GM12878 (cell line): ENCODE results near the gene DHRS12. TPM values are rescaled to one million over a fixed set of nuclear protein-coding genes. Genes with fewer than 3 reads are reported as not detected.

Source experiments
- ATF2 ChIP-seq: IDR thresholded peaks from 2 replicates; pipeline ENCODE4 v1.6.1; 2012; ENCODE audit warnings: low read length, inconsistent platforms
- CEBPZ ChIP-seq: fragments of 150-350 bp; IDR thresholded peaks from 2 replicates; pipeline ENCODE4 v1.6.1; 2016; ENCODE audit warnings: low read depth, low read length
- GABPA ChIP-seq: IDR thresholded peaks from 2 replicates; pipeline ENCODE4 v1.6.1; 2014; ENCODE audit warnings: antibody characterized with exemption, low read depth, mild to moderate bottlenecking, inconsistent platforms
- MLLT1 ChIP-seq: fragments of 450-650 bp; IDR thresholded peaks from 2 replicates; pipeline ENCODE4 v1.6.1; 2016; ENCODE audit warnings: mild to moderate bottlenecking
- MYC ChIP-seq: IDR thresholded peaks from 2 replicates; pipeline ENCODE4 v1.6.1; 2011; ENCODE audit warnings: mild to moderate bottlenecking, low read length, moderate library complexity, inconsistent platforms; ENCODE audit not compliant: insufficient read depth, insufficient replicate concordance, insufficient read length, severe bottlenecking
- NBN ChIP-seq: fragments of 450-650 bp; IDR thresholded peaks from 2 replicates; pipeline ENCODE4 v1.6.1; 2016
- NFYA ChIP-seq: IDR thresholded peaks from 2 replicates; pipeline ENCODE4 v1.6.1; 2011; ENCODE audit warnings: low read depth, mild to moderate bottlenecking, low read length, improper control_type of control experiment, borderline replicate concordance
- NR2C2 ChIP-seq: IDR thresholded peaks from 2 replicates; pipeline ENCODE4 v1.6.1; 2011; ENCODE audit warnings: borderline replicate concordance, low read depth; ENCODE audit not compliant: control insufficient read depth, insufficient read length
- PKNOX1 ChIP-seq: fragments of 450-650 bp; IDR thresholded peaks from 2 replicates; pipeline ENCODE4 v1.6.1; 2016; ENCODE audit warnings: mild to moderate bottlenecking
- RCOR1 ChIP-seq: conservative IDR thresholded peaks from 2 replicates; pipeline ENCODE4 v1.6.1; 2012; ENCODE audit warnings: low read depth, low read length, improper control_type of control experiment
- RELA ChIP-seq: fragments of 450-650 bp; IDR thresholded peaks from 2 replicates; pipeline ENCODE4 v1.8.0; 2014; ENCODE audit warnings: borderline replicate concordance; ENCODE audit not compliant: partially characterized antibody
- RELB ChIP-seq: fragments of 450-650 bp; IDR thresholded peaks from 2 replicates; pipeline ENCODE4 v1.6.1; 2017; ENCODE audit warnings: low read depth, mild to moderate bottlenecking, moderate library complexity
- SIX5 ChIP-seq: IDR thresholded peaks from 2 replicates; pipeline ENCODE4 v1.6.1; 2011; ENCODE audit warnings: mild to moderate bottlenecking, low read depth, low read length, moderate library complexity; ENCODE audit not compliant: severe bottlenecking
- SMAD1 ChIP-seq: fragments of 450-650 bp; IDR thresholded peaks from 2 replicates; pipeline ENCODE4 v1.6.1; 2018; ENCODE audit warnings: mild to moderate bottlenecking, low read depth; ENCODE audit not compliant: partially characterized antibody
- TAF1 ChIP-seq: IDR thresholded peaks from 2 replicates; pipeline ENCODE4 v1.6.1; 2011; ENCODE audit warnings: mild to moderate bottlenecking, low read depth, low read length, borderline replicate concordance
- WRNIP1 ChIP-seq: IDR thresholded peaks from 2 replicates; pipeline ENCODE4 v1.6.1; 2011; ENCODE audit warnings: low read depth, low read length, improper control_type of control experiment, borderline replicate concordance
- YY1 ChIP-seq: IDR thresholded peaks from 2 replicates; pipeline ENCODE4 v1.6.1; 2011; ENCODE audit warnings: low read depth, mild to moderate bottlenecking, low read length
- ZNF217 ChIP-seq: fragments of 450-650 bp; IDR thresholded peaks from 2 replicates; pipeline ENCODE4 v1.6.1; 2017; ENCODE audit warnings: antibody characterized with exemption, mild to moderate bottlenecking
- polyA plus RNA-seq, 11 experiments: library from polyadenylated mRNA; depleted of rRNA in 4 of 11; unstranded in 6 of 11; stranded (reverse) in 5 of 11; fragments of >200 nt; fragmentation: Nextera tagmentation in 4 of 11; fragmentation: Illumina TruSeq in 1 of 11; extraction: Ambion mirVana in 4 of 11; extraction: Trizol in 1 of 11; gene quantifications; 1 replicate in 1 of 11; 2 replicates in 10 of 11; pipeline versions ENCODE4 v1.2.1 to v1.2.3, GENCODE V29; 2011 to 2016; ENCODE audit warnings: inconsistent platforms in 2 of 11, missing spikeins in 2 of 11, low read depth in 1 of 11
- total RNA-seq, 4 experiments: library from RNA; depleted of rRNA in 3 of 4; stranded (reverse); fragments of >200 nt in 3 of 4; fragmentation: Illumina TruSeq in 1 of 4; extraction: Trizol in 1 of 4; gene quantifications; 2 replicates each; pipeline versions ENCODE4 v1.2.1 to v1.2.3, GENCODE V29; 2013 to 2021

The DHRS12 gene
- total and polyA plus RNA-seq, 10 of the 15 experiments (the other 5 are each of a cell fraction or from before 2014, with no cell fraction given), result 2.9 to 11.3 (median 8.2) TPM

- TF ChIP-seq CEBPZ (no peak), RELB (0 out of 2 replicates have a peak, but pooled peaks have one; percentile 18), YY1 (0 out of 2 replicates have a peak, but pooled peaks have one; percentile 1), RCOR1 (no peak), MLLT1 (peak; percentile 41; the same call in 1 of the 2 replicates), RELA (peak; percentile 14), SIX5 (no peak), SMAD1 (peak; percentile 56), GABPA (no peak), WRNIP1 (no peak), NR2C2 (no peak), ATF2 (peak; percentile 41; the same call in 1 of the 2 replicates), NBN (no peak), TAF1 (0 out of 2 replicates have a peak, but pooled peaks have one; percentile 12), NFYA (no peak), MYC (no peak), ZNF217 (no peak), PKNOX1 (no peak)
Observed at GRCh38 chr13:51804295-51805172, 571 bp upstream of the DHRS12 start (continued).
